PC-3 (cell line): ENCODE measurements around the gene OR51I1.

Source experiments
- EZH2phosphoT487 ChIP-seq: fragments of 300-600 bp; sonication (generic); IDR thresholded peaks from 2 replicates; pipeline ENCODE4 v1.6.1; 2018; ENCODE audit warnings: mild to moderate bottlenecking, antibody characterized with exemption, low read length, borderline replicate concordance
- TF ChIP-seq, protein P1 (sequence below): fragments of 300-600 bp; sonication (generic); conservative IDR thresholded peaks from 2 replicates; pipeline ENCODE4 v1.5.1; 2017; ENCODE audit warnings: antibody characterized with exemption, low read depth, mild to moderate bottlenecking, low read length

DNA sequence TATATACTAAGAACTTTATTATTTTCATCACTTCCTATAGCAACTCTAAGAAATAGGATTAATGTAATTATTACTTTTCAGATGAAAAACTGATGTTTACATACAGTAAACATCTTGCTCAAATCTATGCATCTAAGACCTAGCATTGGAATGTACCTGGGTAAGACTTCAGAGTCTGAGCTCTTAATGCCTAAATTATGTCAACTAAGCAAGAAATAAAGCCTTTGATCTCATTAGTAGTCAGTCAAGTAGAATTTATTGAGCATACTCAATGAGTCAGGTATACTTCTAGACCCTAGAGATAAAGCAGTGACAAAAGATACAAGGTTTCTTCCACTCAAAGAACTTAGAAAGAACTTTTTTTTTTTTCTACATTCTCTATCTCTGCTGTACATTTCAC lies 36.1 kb downstream of the OR51I1 start:
- TF ChIP-seq, protein P1, sequence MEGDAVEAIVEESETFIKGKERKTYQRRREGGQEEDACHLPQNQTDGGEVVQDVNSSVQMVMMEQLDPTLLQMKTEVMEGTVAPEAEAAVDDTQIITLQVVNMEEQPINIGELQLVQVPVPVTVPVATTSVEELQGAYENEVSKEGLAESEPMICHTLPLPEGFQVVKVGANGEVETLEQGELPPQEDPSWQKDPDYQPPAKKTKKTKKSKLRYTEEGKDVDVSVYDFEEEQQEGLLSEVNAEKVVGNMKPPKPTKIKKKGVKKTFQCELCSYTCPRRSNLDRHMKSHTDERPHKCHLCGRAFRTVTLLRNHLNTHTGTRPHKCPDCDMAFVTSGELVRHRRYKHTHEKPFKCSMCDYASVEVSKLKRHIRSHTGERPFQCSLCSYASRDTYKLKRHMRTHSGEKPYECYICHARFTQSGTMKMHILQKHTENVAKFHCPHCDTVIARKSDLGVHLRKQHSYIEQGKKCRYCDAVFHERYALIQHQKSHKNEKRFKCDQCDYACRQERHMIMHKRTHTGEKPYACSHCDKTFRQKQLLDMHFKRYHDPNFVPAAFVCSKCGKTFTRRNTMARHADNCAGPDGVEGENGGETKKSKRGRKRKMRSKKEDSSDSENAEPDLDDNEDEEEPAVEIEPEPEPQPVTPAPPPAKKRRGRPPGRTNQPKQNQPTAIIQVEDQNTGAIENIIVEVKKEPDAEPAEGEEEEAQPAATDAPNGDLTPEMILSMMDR: no peak
- TF ChIP-seq EZH2phosphoT487: no peak
